Liver (tissue), 3 donors: ENCODE data around the gene RGS7.

Experiments used
- CTCF ChIP-seq: fragments of 150-350 bp; IDR thresholded peaks from 2 replicates; pipeline ENCODE4 v1.5.1; 2017; ENCODE audit warnings: improper control_type of control experiment, low read depth, low read length; ENCODE audit not compliant: missing input control
- EGR1 ChIP-seq, 2 donors: IDR thresholded peaks; 2 replicates each; pipeline ENCODE4 v1.6.1; 2016 to 2018; ENCODE audit warnings: antibody characterized with exemption in 2 of 2, low read depth in 2 of 2
- GABPA ChIP-seq, 2 donors: IDR thresholded peaks in 1 of 2; conservative IDR thresholded peaks in 1 of 2; 2 replicates each; pipeline ENCODE4 v1.6.1; 2016; ENCODE audit warnings: antibody characterized with exemption in 2 of 2, mild to moderate bottlenecking in 1 of 2, moderate library complexity in 1 of 2
- HNF4A ChIP-seq, 2 donors: conservative IDR thresholded peaks; 2 replicates each; pipeline ENCODE4 v1.6.1; 2016; ENCODE audit warnings: antibody characterized with exemption in 2 of 2, mild to moderate bottlenecking in 2 of 2
- HNF4G ChIP-seq: IDR thresholded peaks from 2 replicates; pipeline ENCODE4 v1.6.1; 2016; ENCODE audit warnings: antibody characterized with exemption
- JUND ChIP-seq, 2 donors: IDR thresholded peaks; 2 replicates each; pipeline ENCODE4 v1.6.1; 2016; ENCODE audit warnings: antibody characterized with exemption in 2 of 2
- MAX ChIP-seq: IDR thresholded peaks from 2 replicates; pipeline ENCODE4 v1.6.1; 2016; ENCODE audit warnings: antibody characterized with exemption
- NR2F2 ChIP-seq: IDR thresholded peaks from 2 replicates; pipeline ENCODE4 v1.6.1; 2016; ENCODE audit warnings: antibody characterized with exemption
- RAD21 ChIP-seq, 2 donors: IDR thresholded peaks; 2 replicates each; pipeline ENCODE4 v1.6.1; 2016; ENCODE audit warnings: antibody characterized with exemption in 2 of 2, mild to moderate bottlenecking in 2 of 2
- REST ChIP-seq: IDR thresholded peaks from 2 replicates; pipeline ENCODE4 v1.6.1; 2016; ENCODE audit warnings: antibody characterized with exemption, mild to moderate bottlenecking
- SP1 ChIP-seq: IDR thresholded peaks from 2 replicates; pipeline ENCODE4 v1.6.1; 2018; ENCODE audit warnings: antibody characterized with exemption, mild to moderate bottlenecking
- YY1 ChIP-seq: IDR thresholded peaks from 2 replicates; pipeline ENCODE4 v1.6.1; 2016; ENCODE audit warnings: antibody characterized with exemption, mild to moderate bottlenecking
- ZBTB33 ChIP-seq: IDR thresholded peaks from 2 replicates; pipeline ENCODE4 v1.6.1; 2016; ENCODE audit warnings: antibody characterized with exemption
- donor health status: healthy.
- donor health status: healthy.

- no peak for TF ChIP-seq JUND (IDR thresholded peaks at IDR 0.05)
- no peak for TF ChIP-seq CTCF
- TF ChIP-seq ZBTB33 = no peak
- no peak for TF ChIP-seq EGR1 (IDR thresholded peaks at IDR 0.05; ENCODE audit: low read depth in 2 of 2)
- TF ChIP-seq HNF4G = no peak
- TF ChIP-seq SP1 = no peak
- no peak for TF ChIP-seq MAX
- TF ChIP-seq GABPA (IDR thresholded peaks at IDR 0.05 in 1 of 2, conservative IDR thresholded peaks at IDR 0.05 in 1 of 2) = no peak
- TF ChIP-seq RAD21 (IDR thresholded peaks at IDR 0.05) = no peak
- TF ChIP-seq REST = no peak
- no peak for TF ChIP-seq YY1
- TF ChIP-seq NR2F2 = no peak
- no peak for TF ChIP-seq HNF4A (conservative IDR thresholded peaks at IDR 0.05)
These were observed 90.9 kb downstream of the RGS7 start for GRCh38 chr1:241266121-241266520.
